BLaER1 treated with 17β-estradiol and CSF1 and Interleukin-3, amounts not matched to agents 10 nM and 100 nM (cell line): ENCODE measurements around the gene BUD13.

Source experiments
- H3K27ac ChIP-seq, 11 experiments: shearing (Covaris generic); formaldehyde crosslinking; 2 replicates each; pipeline ENCODE4 v1.8.1; 2022
- H3K27me3 ChIP-seq, 11 experiments: shearing (Covaris generic); formaldehyde crosslinking; 2 replicates each; pipeline ENCODE4 v1.8.1; 2022
- H3K36me3 ChIP-seq, 11 experiments: shearing (Covaris generic); formaldehyde crosslinking; 2 replicates each; pipeline ENCODE4 v1.8.1; 2022
- H3K4me1 ChIP-seq, 10 experiments: shearing (Covaris generic); formaldehyde crosslinking; 2 replicates each; pipeline ENCODE4 v1.8.1; 2022
- H3K4me2 ChIP-seq, 11 experiments: shearing (Covaris generic); formaldehyde crosslinking; 2 replicates each; pipeline ENCODE4 v1.8.1; 2022
- H3K4me3 ChIP-seq, 10 experiments: shearing (Covaris generic); formaldehyde crosslinking; 2 replicates each; pipeline ENCODE4 v1.8.1; 2022
- H3K9ac ChIP-seq, 11 experiments: shearing (Covaris generic); formaldehyde crosslinking; 2 replicates each; pipeline ENCODE4 v1.8.1; 2022
- H3K9me3 ChIP-seq, 11 experiments: shearing (Covaris generic); formaldehyde crosslinking; replicated peaks in 1 of 11; 2 replicates each; pipeline ENCODE4 v1.8.1; 2022
- H4K20me1 ChIP-seq, 11 experiments: shearing (Covaris generic); formaldehyde crosslinking; 2 replicates each; pipeline ENCODE4 v1.8.1; 2022
- Cebpa-rat ChIP-seq, 11 experiments: shearing (Covaris generic); IDR thresholded peaks; 2 replicates each; pipeline ENCODE4 v1.8.1; 2022

The BUD13 gene

DNA sequence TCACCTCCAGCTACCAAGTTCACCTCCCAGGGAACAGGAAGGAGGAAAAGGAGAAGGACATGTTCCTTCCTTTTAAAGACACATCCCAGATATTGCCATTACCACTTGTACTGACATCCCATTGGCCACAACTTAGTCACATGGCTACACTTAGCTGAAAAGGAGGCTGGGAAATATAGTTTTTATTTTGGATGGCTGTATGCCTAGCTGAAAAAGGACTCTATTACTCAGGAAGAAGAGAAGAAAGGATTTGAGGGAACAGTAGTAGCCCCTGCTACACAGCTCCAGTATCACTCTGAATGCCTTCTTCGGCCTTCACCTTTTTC lies 20.9 kb upstream of the BUD13 start:
- H3K4me2 ChIP-seq: no peak overlapping the region
- H3K27ac ChIP-seq: no peak overlapping the region
- peaks cover 0 to 17% (median 4%) of the 10 kb centered on the region in 10 experiments; a peak in 17 of 20 replicates for H3K4me1 ChIP-seq
- H4K20me1 ChIP-seq: no peaks in the 10 kb centered on the region
- no peak overlapping the region for H3K4me3 ChIP-seq
- H3K36me3 ChIP-seq: no peaks in the 10 kb centered on the region
- no peak for TF ChIP-seq Cebpa-rat (IDR thresholded peaks at IDR 0.05)
- H3K9me3 ChIP-seq: peaks cover 0 to 12% (median 0%) of the 10 kb centered on the region in 11 experiments; a peak in 1 of 22 replicates
- no peaks in the 10 kb centered on the region for H3K27me3 ChIP-seq
- no peak overlapping the region for H3K9ac ChIP-seq

GRCh38 chr11:116792869-116793771 lies 20.3 kb upstream of the BUD13 start:
- H3K9me3 ChIP-seq: peaks cover 0 to 12% (median 0%) of the 10 kb centered on the region in 11 experiments; a peak in 1 of 22 replicates
- peaks cover 6 to 23% (median 10%) of the 10 kb centered on the region in 10 experiments for H3K4me1 ChIP-seq
- H4K20me1 ChIP-seq: no peaks in the 10 kb centered on the region
- no peak overlapping the region for H3K9ac ChIP-seq
- TF ChIP-seq Cebpa-rat (IDR thresholded peaks at IDR 0.05): no peak
- H3K36me3 ChIP-seq: no peaks in the 10 kb centered on the region
- no peaks in the 10 kb centered on the region for H3K27me3 ChIP-seq
- H3K27ac ChIP-seq: no peak overlapping the region
- H3K4me2 ChIP-seq: peak overlapping the region in 2 of 11 experiments; percentile 3 to 30; a peak in 2 of 22 replicates
- no peak overlapping the region for H3K4me3 ChIP-seq

DNA sequence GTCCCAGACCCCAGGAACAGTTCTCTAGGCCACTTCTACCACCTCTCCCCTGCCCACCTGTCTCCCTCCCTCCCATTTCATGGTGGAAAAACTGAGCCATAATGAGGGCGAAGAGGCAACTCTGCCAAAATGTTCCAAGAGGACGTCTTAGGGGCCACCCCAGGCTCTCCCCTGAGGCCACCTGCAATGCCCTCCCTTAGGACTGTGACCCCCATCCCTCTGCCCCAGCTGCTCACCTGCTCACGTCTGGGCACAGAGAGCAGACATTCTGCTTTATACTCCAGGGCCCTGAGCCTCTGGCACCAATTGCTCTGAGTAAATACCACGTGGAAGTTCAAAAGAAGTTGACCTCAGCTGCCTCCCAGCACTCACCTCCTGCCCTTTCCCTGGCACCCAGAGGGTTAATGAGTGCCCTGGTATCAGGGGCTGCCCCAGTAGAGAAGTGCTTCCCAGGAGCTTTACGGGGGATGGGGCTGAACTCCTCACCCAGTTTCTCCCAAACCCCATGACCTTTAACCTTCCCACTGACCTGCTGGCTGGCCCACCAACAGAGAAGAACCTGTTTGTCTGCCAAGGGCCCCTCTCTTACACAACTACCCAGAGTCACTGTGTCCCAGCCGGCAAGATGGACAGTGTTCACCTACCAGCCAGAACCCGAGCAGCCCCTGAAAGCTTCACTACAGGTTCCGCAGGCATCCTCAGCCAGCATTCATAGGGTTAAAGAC lies 19.5 kb upstream of the BUD13 start:
- H4K20me1 ChIP-seq: peaks cover 0 to 2% (median 0%) of the 10 kb centered on the region in 11 experiments; a peak in 3 of 22 replicates
- TF ChIP-seq Cebpa-rat (IDR thresholded peaks at IDR 0.05): no peak
- peaks cover 0 to 12% (median 0%) of the 10 kb centered on the region in 11 experiments; a peak in 1 of 22 replicates for H3K9me3 ChIP-seq
- H3K27me3 ChIP-seq: no peaks in the 10 kb centered on the region
- H3K27ac ChIP-seq: no peak overlapping the region
- no peak overlapping the region for H3K9ac ChIP-seq
- peak overlapping the region in 2 of 11 experiments; percentile 3 to 30; a peak in 2 of 22 replicates for H3K4me2 ChIP-seq
- peaks cover 6 to 24% (median 11%) of the 10 kb centered on the region in 10 experiments for H3K4me1 ChIP-seq
- no peaks in the 10 kb centered on the region for H3K36me3 ChIP-seq
- H3K4me3 ChIP-seq: no peak overlapping the region

DNA sequence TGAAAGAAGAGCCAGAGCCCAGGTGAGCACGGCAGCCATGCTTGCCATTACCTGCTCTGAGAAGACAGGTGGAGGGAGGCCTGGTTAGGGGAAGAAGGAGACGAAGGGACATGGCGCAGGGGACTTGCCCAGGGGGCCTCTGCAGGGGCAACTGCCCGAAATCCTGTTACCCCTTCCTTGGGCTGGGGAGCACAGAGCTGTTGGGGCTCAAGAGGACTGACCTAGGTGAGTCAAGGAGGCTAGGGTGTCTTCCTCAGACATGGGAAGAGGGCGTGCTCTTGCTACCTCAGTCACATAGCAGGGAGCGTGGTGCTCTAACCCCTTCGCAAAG lies 19.0 kb upstream of the BUD13 start, which contains the start of gene APOA5:
TSS of gene APOA5 (minus strand) at position 67 of the 331 bp plus-strand sequence. CDS start at position 48, 19 bp downstream.
- Histone ChIP-seq H3K4me3 (no peak within 1 kb of the TSS), H3K4me1 (peaks cover 10 to 29% (median 16%) of the 10 kb centered on the region in 10 experiments), H3K27ac (no peak within 1 kb of the TSS), H4K20me1 (peaks cover 0 to 7% (median 0%) of the 10 kb centered on the region in 11 experiments; a peak in 3 of 22 replicates), H3K9me3 (peaks cover 0 to 12% (median 0%) of the 10 kb centered on the region in 11 experiments; a peak in 1 of 22 replicates), H3K36me3 (peaks cover 0 to 4% (median 1%) of the 10 kb centered on the region in 11 experiments; a peak in 10 of 22 replicates), H3K27me3 (no peaks in the 10 kb centered on the region), H3K9ac (no peak within 1 kb of the TSS), H3K4me2 (peak within 1 kb of the TSS in 5 of 11 experiments; percentile 3 to 30 (median 7); a peak in 3 of 22 replicates)
- TF ChIP-seq Cebpa-rat (IDR thresholded peaks at IDR 0.05): no peak

- Histone ChIP-seq H3K4me3 (no peak overlapping the region), H3K4me2 (peak overlapping the region in 4 of 11 experiments; percentile 4 to 16 (median 10); a peak in 2 of 22 replicates), H4K20me1 (peaks cover 0 to 13% (median 0%) of the 10 kb centered on the region in 11 experiments; a peak in 4 of 22 replicates), H3K4me1 (peaks cover 16 to 35% (median 22%) of the 10 kb centered on the region in 10 experiments), H3K9me3 (peaks cover 0 to 12% (median 0%) of the 10 kb centered on the region in 11 experiments; a peak in 1 of 22 replicates), H3K9ac (no peak overlapping the region), H3K27ac (no peak overlapping the region), H3K36me3 (peaks cover 4 to 10% (median 7%) of the 10 kb centered on the region in 11 experiments; a peak in 21 of 22 replicates), H3K27me3 (no peaks in the 10 kb centered on the region)
- no peak for TF ChIP-seq Cebpa-rat (IDR thresholded peaks at IDR 0.05)
These were observed 18.4 kb upstream of the BUD13 start for GRCh38 chr11:116791002-116791812.

- TF ChIP-seq Cebpa-rat (IDR thresholded peaks at IDR 0.05): no peak
- H3K27ac ChIP-seq: no peak overlapping the region
- H3K36me3 ChIP-seq: peaks cover 12 to 18% (median 15%) of the 10 kb centered on the region in 11 experiments
- peaks cover 0 to 4% (median 0%) of the 10 kb centered on the region in 11 experiments; a peak in 1 of 22 replicates for H3K9me3 ChIP-seq
- H3K4me1 ChIP-seq: peaks cover 19 to 42% (median 25%) of the 10 kb centered on the region in 10 experiments
- no peak overlapping the region for H3K4me2 ChIP-seq
- no peak overlapping the region for H3K9ac ChIP-seq
- H3K27me3 ChIP-seq: no peaks in the 10 kb centered on the region
- H3K4me3 ChIP-seq: no peak overlapping the region
- peaks cover 0 to 21% (median 2%) of the 10 kb centered on the region in 11 experiments; a peak in 5 of 22 replicates for H4K20me1 ChIP-seq
These were observed 17.6 kb upstream of the BUD13 start for GRCh38 chr11:116790167-116791001.

GRCh38 chr11:116788975-116789374 lies 16.2 kb upstream of the BUD13 start:
- Histone ChIP-seq H3K27ac (0 out of 22 replicates have a peak overlapping the region, but pooled peaks of 1 of the 11 experiments have one; percentile 77), H3K4me2 (peak overlapping the region; percentile 90 to 98 (median 93); a peak in 20 of 22 replicates), H3K36me3 (peaks cover 26 to 32% (median 30%) of the 10 kb centered on the region in 11 experiments), H3K9ac (no peak overlapping the region), H3K4me1 (peaks cover 19 to 49% (median 30%) of the 10 kb centered on the region in 10 experiments), H3K27me3 (no peaks in the 10 kb centered on the region), H3K4me3 (no peak overlapping the region), H4K20me1 (peaks cover 0 to 34% (median 8%) of the 10 kb centered on the region in 11 experiments; a peak in 6 of 22 replicates), H3K9me3 (no peaks in the 10 kb centered on the region)
- no peak for TF ChIP-seq Cebpa-rat (IDR thresholded peaks at IDR 0.05)
